Dedifferentiated amniotic fluid mesenchymal stem cell (primary cell): ENCODE measurements around the gene HOXB3.

Source experiments
- DNase-seq: peaks from one replicate; pipeline ENCODE4 v3.0.0-alpha.2; 2016; ENCODE audit errors: extremely low spot score

The HOXB3 gene

GRCh38 chr17:48569674-48570324, 20.2 kb downstream of the HOXB3 start:
- DNase-seq = no peak

GRCh38 chr17:48569240-48569582, 20.8 kb downstream of the HOXB3 start:
- no peak for DNase-seq

GRCh38 chr17:48568499-48569239, 21.4 kb downstream of the HOXB3 start:
- no peak for DNase-seq

- DNase-seq = no peak
Measured at GRCh38 chr17:48567646-48568354, 22.2 kb downstream of the HOXB3 start.

- DNase-seq = no peak
Measured at GRCh38 chr17:48567209-48567608, 22.8 kb downstream of the HOXB3 start.

- DNase-seq = no peak
Measured at GRCh38 chr17:48566717-48567116, 23.3 kb downstream of the HOXB3 start.

- no peak for DNase-seq
Measured at GRCh38 chr17:48565925-48566710, 23.9 kb downstream of the HOXB3 start.

GRCh38 chr17:48565022-48565554, 25.0 kb downstream of the HOXB3 start:
- DNase-seq = no peak

- no peak for DNase-seq
Measured at GRCh38 chr17:48564188-48565021, 25.6 kb downstream of the HOXB3 start.

GRCh38 chr17:48563867-48564187, 26.2 kb downstream of the HOXB3 start:
- DNase-seq = no peak

GRCh38 chr17:48563385-48563838, 26.6 kb downstream of the HOXB3 start:
- no peak for DNase-seq

- DNase-seq = no peak
Measured at GRCh38 chr17:48562934-48563333, 27.1 kb downstream of the HOXB3 start.

GRCh38 chr17:48561884-48562810, 27.9 kb downstream of the HOXB3 start:
- DNase-seq = no peak

- DNase-seq = no peak
Measured at GRCh38 chr17:48559840-48560817, 29.9 kb downstream of the HOXB3 start.

- no peak for DNase-seq
Measured at GRCh38 chr17:48559122-48559839, 30.8 kb downstream of the HOXB3 start.

GRCh38 chr17:48558831-48559121, 31.3 kb downstream of the HOXB3 start:
- no peak for DNase-seq

- no peak for DNase-seq
Measured at GRCh38 chr17:48558057-48558830, 31.8 kb downstream of the HOXB3 start.
